ENCODE results near the gene SCLY.

The SCLY gene

DNA sequence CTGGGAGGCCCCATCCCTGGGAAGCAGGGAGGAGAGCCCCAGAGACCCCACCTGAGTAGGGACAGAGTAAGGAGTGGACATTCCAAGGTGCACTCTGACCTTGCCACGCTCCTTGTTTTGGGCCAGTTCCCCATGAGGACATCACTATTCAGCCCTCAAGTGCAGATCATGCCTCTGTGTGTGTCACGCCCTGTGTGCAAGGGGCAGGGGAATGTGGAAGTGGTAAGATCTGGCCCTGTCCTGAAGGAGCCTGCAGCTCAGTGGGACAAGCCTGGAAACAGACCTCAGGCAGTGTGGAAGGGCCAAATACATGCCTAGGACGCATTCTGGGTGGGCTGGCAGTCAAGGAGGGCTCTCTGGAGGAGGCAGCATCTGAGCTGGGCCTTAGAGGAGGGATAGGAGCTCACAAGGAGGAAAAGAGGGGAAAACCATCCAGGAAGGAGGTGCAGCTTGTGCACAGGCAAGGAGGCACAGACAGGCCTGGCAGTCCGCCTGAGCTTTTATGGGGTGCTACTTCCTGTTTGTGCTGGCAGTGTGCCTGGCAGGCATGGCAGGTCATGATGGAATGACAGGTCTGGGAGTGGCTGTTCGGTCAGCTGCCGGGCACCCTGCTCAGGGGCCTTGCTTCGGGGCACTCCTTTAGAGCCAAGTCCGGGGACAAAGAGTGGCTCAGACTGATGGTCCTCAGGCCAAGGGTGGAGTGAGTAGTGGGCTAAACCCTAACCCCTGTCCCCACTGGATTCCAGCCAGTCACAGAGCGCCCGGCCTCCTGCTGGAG lies 80.9 kb downstream of the SCLY start:
- TF ChIP-seq CTCF (IDR thresholded peaks at IDR 0.05) (no peak), ZFX (IDR thresholded peaks at IDR 0.05; ENCODE audit: borderline replicate concordance) (no peak)
- no peak overlapping the region for H3K27ac ChIP-seq

GRCh38 chr2:238142382-238143205 lies 81.8 kb downstream of the SCLY start:
- TF ChIP-seq CTCF (IDR thresholded peaks at IDR 0.05) (no peak), ZFX (IDR thresholded peaks at IDR 0.05; ENCODE audit: borderline replicate concordance) (no peak)
- H3K27ac ChIP-seq, result no peak overlapping the region

GRCh38 chr2:238143239-238143951 lies 82.6 kb downstream of the SCLY start:
- no peak for TF ChIP-seq ZFX (IDR thresholded peaks at IDR 0.05; ENCODE audit: borderline replicate concordance)
- no peak for TF ChIP-seq CTCF (IDR thresholded peaks at IDR 0.05)
- H3K27ac ChIP-seq, result no peak overlapping the region

- no peak overlapping the region for H3K27ac ChIP-seq
- TF ChIP-seq ZFX (IDR thresholded peaks at IDR 0.05; ENCODE audit: borderline replicate concordance), result no peak
- TF ChIP-seq CTCF (IDR thresholded peaks at IDR 0.05), result no peak
These were observed 83.5 kb downstream of the SCLY start for GRCh38 chr2:238144262-238144661.

- no peak overlapping the region for H3K27ac ChIP-seq
- TF ChIP-seq CTCF (IDR thresholded peaks at IDR 0.05) (no peak), ZFX (IDR thresholded peaks at IDR 0.05; ENCODE audit: borderline replicate concordance) (no peak)
These were observed 84.2 kb downstream of the SCLY start for GRCh38 chr2:238145046-238145445.

- no peak for TF ChIP-seq ZFX (IDR thresholded peaks at IDR 0.05; ENCODE audit: borderline replicate concordance)
- no peak overlapping the region for H3K27ac ChIP-seq
These were observed 85.0 kb downstream of the SCLY start for GRCh38 chr2:238145851-238146250.

DNA sequence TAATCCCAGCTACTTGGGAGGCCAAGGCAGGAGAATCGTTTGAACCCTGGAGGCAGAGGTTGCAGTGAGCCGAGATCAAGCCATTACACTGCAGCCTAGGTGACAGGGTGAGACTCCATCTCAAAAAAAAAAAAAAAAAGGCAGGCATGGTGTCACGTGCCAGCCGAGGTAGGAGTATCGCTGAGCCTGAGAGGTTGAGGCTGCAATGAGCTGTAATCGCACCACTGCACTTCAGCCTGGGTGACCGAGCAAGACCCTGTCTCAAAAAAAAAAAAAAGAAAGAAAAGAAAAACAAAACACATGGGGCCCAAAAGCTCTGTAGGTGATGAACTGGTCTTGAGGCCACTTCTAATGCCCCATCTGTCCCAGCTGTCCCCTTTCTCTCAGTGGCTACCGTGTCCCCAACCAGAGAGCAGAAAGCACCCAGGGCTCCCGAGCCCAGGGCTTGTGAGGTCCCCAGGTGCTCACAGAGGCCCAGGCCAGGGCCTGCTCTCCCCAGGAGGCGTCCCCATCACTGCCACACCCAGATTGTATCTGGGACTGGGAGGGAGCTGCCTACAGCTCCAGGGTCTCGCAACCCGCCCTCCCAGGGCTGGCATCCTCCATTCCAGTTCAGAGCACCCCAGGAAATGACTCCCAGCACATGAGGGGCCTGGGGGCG lies 86.2 kb downstream of the SCLY start:
- no peak overlapping the region for H3K27ac ChIP-seq
- no peak for TF ChIP-seq CTCF (IDR thresholded peaks at IDR 0.05)
- no peak for TF ChIP-seq ZFX (IDR thresholded peaks at IDR 0.05; ENCODE audit: borderline replicate concordance)
